Measurements from ENCODE around the gene SH3GLB1.

DNA sequence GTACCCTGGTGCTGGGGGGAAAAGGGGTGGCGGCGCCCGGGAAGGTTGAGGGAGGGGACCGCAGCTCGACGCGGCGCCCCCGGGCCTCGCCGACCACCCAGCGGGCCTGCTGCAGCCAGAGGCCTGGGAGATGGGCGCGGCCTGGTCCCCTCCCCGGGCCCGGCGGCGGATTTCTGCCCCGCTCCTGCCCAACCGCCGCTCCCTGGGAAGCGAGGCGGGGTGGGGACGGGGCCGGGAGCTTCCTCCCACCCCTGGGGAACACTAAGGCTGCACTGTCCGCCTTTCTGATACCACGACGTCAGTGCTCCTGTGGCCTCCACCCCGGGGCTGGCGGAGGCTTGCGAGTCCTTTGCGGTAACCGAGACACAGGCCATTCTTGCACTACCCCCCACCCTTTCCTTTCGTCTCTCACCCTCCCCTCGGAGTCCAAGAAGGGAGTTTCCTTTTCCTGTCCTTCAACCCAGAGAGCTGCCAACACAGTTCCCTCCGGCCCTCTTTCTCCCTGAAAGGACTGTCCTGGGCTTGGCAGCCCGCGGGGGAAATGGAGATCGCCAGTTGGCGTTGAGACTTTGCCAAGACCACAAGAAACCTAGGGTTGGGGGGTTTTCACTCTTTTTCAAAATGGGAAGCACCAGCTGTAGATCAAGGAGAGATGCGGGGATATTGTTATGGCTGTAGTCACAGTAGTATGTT, 742 bp downstream of the SH3GLB1 start:
- no peak for TF ChIP-seq CTCF (IDR thresholded peaks at IDR 0.05)
- TF ChIP-seq POLR2A (IDR thresholded peaks at IDR 0.05) = no peak

Measured in vagina (tissue), 2 donors.